Measurements from ENCODE around the gene HAUS3.
A peak's percentile ranks its signal among the peaks of the same experiment; 100 is the strongest.

The HAUS3 gene

GRCh38 chr4:2183394-2183793 is 58.5 kb downstream of the HAUS3 start:
- TF ChIP-seq REST (IDR thresholded peaks at IDR 0.05; ENCODE audit: insufficient replicate concordance, low read depth) (no peak), SPI1 (IDR thresholded peaks at IDR 0.05; ENCODE audit: borderline replicate concordance, low read depth) (no peak), CTCF (IDR thresholded peaks at IDR 0.05; ENCODE audit: insufficient read depth, low read length) (no peak), POLR2AphosphoS5 (IDR thresholded peaks at IDR 0.05; ENCODE audit: low read depth) (no peak), GABPA (IDR thresholded peaks at IDR 0.05; ENCODE audit: low read depth) (no peak)
- H3K27ac ChIP-seq (replicated peaks): no peak overlapping the region
- no peak for DNase-seq (ENCODE audit: low read depth in 1 of 2, low spot score in 1 of 2)
- H3K27me3 ChIP-seq (ENCODE audit: insufficient read depth, poor library complexity, severe bottlenecking): no peaks in the 10 kb centered on the region
- no peak overlapping the region for H3K4me3 ChIP-seq (replicated peaks; ENCODE audit: insufficient read depth, low read length)

- Histone ChIP-seq H3K27ac (replicated peaks) (no peak overlapping the region), H3K27me3 (ENCODE audit: insufficient read depth, poor library complexity, severe bottlenecking) (no peaks in the 10 kb centered on the region), H3K4me3 (replicated peaks; ENCODE audit: insufficient read depth, low read length) (no peak overlapping the region)
- peak; percentile 38 to 40 for DNase-seq (ENCODE audit: low read depth in 1 of 2, low spot score in 1 of 2)
- TF ChIP-seq CTCF (IDR thresholded peaks at IDR 0.05; ENCODE audit: insufficient read depth, low read length) (no peak), SPI1 (IDR thresholded peaks at IDR 0.05; ENCODE audit: borderline replicate concordance, low read depth) (no peak), GABPA (IDR thresholded peaks at IDR 0.05; ENCODE audit: low read depth) (no peak), POLR2AphosphoS5 (IDR thresholded peaks at IDR 0.05; ENCODE audit: low read depth) (no peak)
These were observed 58.9 kb downstream of the HAUS3 start for GRCh38 chr4:2182994-2183393.

GRCh38 chr4:2180410-2180809 is 61.5 kb downstream of the HAUS3 start:
- no peak for DNase-seq (ENCODE audit: low read depth in 1 of 2, low spot score in 1 of 2)
- Histone ChIP-seq H3K27me3 (ENCODE audit: insufficient read depth, poor library complexity, severe bottlenecking) (no peaks in the 10 kb centered on the region), H3K27ac (replicated peaks) (no peak overlapping the region), H3K4me3 (replicated peaks; ENCODE audit: insufficient read depth, low read length) (no peak overlapping the region)
- TF ChIP-seq GABPA (IDR thresholded peaks at IDR 0.05; ENCODE audit: low read depth) (no peak), CTCF (IDR thresholded peaks at IDR 0.05; ENCODE audit: insufficient read depth, low read length) (no peak), SPI1 (IDR thresholded peaks at IDR 0.05; ENCODE audit: borderline replicate concordance, low read depth) (peak; percentile 25; the same call in 1 of the 2 replicates)

- DNase-seq (ENCODE audit: low read depth in 1 of 2, low spot score in 1 of 2): no peak
- Histone ChIP-seq H3K4me3 (replicated peaks; ENCODE audit: insufficient read depth, low read length) (no peak overlapping the region), H3K27me3 (ENCODE audit: insufficient read depth, poor library complexity, severe bottlenecking) (no peaks in the 10 kb centered on the region), H3K27ac (replicated peaks) (no peak overlapping the region)
- TF ChIP-seq GABPA (IDR thresholded peaks at IDR 0.05; ENCODE audit: low read depth): no peak
- no peak for TF ChIP-seq CTCF (IDR thresholded peaks at IDR 0.05; ENCODE audit: insufficient read depth, low read length)
- no peak for TF ChIP-seq POLR2AphosphoS5 (IDR thresholded peaks at IDR 0.05; ENCODE audit: low read depth)
- TF ChIP-seq SPI1 (IDR thresholded peaks at IDR 0.05; ENCODE audit: borderline replicate concordance, low read depth): no peak
- no peak for TF ChIP-seq REST (IDR thresholded peaks at IDR 0.05; ENCODE audit: insufficient replicate concordance, low read depth)
These were observed 62.2 kb downstream of the HAUS3 start for GRCh38 chr4:2179717-2180116.
